ENCODE measurements around the gene EPDR1. TPM values are rescaled to one million over a fixed set of nuclear protein-coding genes. Genes with fewer than 3 reads are reported as not detected.

The EPDR1 gene
- total and polyA plus RNA-seq, 2 experiments from 2014 or later, result 4.4 to 13.8 TPM

- no peak overlapping the region for H3K4me3 Mint-ChIP-seq
- no peaks in the 10 kb centered on the region for H3K27me3 ChIP-seq (ENCODE audit: insufficient read depth)
- ATAC-seq (no peak), DNase-seq (ENCODE audit: low spot score) (no peak)
- H3K4me1 ChIP-seq (ENCODE audit: insufficient read depth), result no peaks in the 10 kb centered on the region
- no peak overlapping the region for H3K27ac Mint-ChIP-seq
- H3F3A ChIP-seq (replicated peaks; ENCODE audit: low read depth), result no peaks in the 10 kb centered on the region
- no peaks in the 10 kb centered on the region for H3K79me2 ChIP-seq (replicated peaks; ENCODE audit: insufficient read depth)
- H4K20me1 ChIP-seq (replicated peaks; ENCODE audit: insufficient read depth), result no peaks in the 10 kb centered on the region
- H3K4me3 ChIP-seq, result no peak overlapping the region
- H3K27ac ChIP-seq (ENCODE audit: low read depth), result no peak overlapping the region
- no peak overlapping the region for H3K4me2 ChIP-seq
- H3K4me1 Mint-ChIP-seq, result peaks cover 5% of the 10 kb centered on the region
- peaks cover 2% of the 10 kb centered on the region for H3K27me3 Mint-ChIP-seq (ENCODE audit: insufficient read depth, low read depth, poor library complexity)
- H3K36me3 Mint-ChIP-seq (ENCODE audit: low read depth), result no peaks in the 10 kb centered on the region
- no peaks in the 10 kb centered on the region for H3K9me2 ChIP-seq (ENCODE audit: insufficient read depth)
- TF ChIP-seq REST (IDR thresholded peaks at IDR 0.05; ENCODE audit: unreplicated experiment) (no peak), STAT1 (IDR thresholded peaks at IDR 0.05; ENCODE audit: unreplicated experiment) (no peak), CREB1 (CRISPR knock-in tag; IDR thresholded peaks at IDR 0.05; ENCODE audit: low read depth) (no peak), EZH2phosphoT487 (IDR thresholded peaks at IDR 0.05; ENCODE audit: unreplicated experiment) (no peak), POLR2AphosphoS5 (IDR thresholded peaks at IDR 0.05; ENCODE audit: low read depth) (no peak), EZH2 (IDR thresholded peaks at IDR 0.05; ENCODE audit: low read depth, unreplicated experiment) (no peak), ZNF331 (CRISPR knock-in tag; IDR thresholded peaks at IDR 0.05; ENCODE audit: low read depth) (no peak), NANOG (IDR thresholded peaks at IDR 0.05; ENCODE audit: borderline replicate concordance) (no peak), ZNF114 (CRISPR knock-in tag; IDR thresholded peaks at IDR 0.05) (no peak), JUNB (IDR thresholded peaks at IDR 0.05; ENCODE audit: unreplicated experiment) (no peak)
- TF ChIP-seq, protein P1, sequence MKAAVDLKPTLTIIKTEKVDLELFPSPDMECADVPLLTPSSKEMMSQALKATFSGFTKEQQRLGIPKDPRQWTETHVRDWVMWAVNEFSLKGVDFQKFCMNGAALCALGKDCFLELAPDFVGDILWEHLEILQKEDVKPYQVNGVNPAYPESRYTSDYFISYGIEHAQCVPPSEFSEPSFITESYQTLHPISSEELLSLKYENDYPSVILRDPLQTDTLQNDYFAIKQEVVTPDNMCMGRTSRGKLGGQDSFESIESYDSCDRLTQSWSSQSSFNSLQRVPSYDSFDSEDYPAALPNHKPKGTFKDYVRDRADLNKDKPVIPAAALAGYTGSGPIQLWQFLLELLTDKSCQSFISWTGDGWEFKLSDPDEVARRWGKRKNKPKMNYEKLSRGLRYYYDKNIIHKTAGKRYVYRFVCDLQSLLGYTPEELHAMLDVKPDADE (IDR thresholded peaks at IDR 0.05), result no peak
- TF ChIP-seq, protein P2, sequence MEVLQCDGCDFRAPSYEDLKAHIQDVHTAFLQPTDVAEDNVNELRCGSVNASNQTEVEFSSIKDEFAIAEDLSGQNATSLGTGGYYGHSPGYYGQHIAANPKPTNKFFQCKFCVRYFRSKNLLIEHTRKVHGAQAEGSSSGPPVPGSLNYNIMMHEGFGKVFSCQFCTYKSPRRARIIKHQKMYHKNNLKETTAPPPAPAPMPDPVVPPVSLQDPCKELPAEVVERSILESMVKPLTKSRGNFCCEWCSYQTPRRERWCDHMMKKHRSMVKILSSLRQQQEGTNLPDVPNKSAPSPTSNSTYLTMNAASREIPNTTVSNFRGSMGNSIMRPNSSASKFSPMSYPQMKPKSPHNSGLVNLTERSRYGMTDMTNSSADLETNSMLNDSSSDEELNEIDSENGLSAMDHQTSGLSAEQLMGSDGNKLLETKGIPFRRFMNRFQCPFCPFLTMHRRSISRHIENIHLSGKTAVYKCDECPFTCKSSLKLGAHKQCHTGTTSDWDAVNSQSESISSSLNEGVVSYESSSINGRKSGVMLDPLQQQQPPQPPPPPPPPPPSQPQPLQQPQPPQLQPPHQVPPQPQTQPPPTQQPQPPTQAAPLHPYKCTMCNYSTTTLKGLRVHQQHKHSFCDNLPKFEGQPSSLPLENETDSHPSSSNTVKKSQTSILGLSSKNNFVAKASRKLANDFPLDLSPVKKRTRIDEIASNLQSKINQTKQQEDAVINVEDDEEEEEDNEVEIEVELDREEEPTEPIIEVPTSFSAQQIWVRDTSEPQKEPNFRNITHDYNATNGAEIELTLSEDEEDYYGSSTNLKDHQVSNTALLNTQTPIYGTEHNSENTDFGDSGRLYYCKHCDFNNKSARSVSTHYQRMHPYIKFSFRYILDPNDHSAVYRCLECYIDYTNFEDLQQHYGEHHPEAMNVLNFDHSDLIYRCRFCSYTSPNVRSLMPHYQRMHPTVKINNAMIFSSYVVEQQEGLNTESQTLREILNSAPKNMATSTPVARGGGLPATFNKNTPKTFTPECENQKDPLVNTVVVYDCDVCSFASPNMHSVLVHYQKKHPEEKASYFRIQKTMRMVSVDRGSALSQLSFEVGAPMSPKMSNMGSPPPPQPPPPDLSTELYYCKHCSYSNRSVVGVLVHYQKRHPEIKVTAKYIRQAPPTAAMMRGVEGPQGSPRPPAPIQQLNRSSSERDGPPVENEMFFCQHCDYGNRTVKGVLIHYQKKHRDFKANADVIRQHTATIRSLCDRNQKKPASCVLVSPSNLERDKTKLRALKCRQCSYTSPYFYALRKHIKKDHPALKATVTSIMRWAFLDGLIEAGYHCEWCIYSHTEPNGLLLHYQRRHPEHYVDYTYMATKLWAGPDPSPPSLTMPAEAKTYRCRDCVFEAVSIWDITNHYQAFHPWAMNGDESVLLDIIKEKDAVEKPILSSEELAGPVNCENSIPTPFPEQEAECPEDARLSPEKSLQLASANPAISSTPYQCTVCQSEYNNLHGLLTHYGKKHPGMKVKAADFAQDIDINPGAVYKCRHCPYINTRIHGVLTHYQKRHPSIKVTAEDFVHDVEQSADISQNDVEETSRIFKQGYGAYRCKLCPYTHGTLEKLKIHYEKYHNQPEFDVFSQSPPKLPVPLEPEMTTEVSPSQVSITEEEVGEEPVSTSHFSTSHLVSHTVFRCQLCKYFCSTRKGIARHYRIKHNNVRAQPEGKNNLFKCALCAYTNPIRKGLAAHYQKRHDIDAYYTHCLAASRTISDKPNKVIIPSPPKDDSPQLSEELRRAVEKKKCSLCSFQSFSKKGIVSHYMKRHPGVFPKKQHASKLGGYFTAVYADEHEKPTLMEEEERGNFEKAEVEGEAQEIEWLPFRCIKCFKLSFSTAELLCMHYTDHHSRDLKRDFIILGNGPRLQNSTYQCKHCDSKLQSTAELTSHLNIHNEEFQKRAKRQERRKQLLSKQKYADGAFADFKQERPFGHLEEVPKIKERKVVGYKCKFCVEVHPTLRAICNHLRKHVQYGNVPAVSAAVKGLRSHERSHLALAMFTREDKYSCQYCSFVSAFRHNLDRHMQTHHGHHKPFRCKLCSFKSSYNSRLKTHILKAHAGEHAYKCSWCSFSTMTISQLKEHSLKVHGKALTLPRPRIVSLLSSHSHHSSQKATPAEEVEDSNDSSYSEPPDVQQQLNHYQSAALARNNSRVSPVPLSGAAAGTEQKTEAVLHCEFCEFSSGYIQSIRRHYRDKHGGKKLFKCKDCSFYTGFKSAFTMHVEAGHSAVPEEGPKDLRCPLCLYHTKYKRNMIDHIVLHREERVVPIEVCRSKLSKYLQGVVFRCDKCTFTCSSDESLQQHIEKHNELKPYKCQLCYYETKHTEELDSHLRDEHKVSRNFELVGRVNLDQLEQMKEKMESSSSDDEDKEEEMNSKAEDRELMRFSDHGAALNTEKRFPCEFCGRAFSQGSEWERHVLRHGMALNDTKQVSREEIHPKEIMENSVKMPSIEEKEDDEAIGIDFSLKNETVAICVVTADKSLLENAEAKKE (CRISPR knock-in tag; IDR thresholded peaks at IDR 0.05), result no peak
- TF ChIP-seq, protein P3, sequence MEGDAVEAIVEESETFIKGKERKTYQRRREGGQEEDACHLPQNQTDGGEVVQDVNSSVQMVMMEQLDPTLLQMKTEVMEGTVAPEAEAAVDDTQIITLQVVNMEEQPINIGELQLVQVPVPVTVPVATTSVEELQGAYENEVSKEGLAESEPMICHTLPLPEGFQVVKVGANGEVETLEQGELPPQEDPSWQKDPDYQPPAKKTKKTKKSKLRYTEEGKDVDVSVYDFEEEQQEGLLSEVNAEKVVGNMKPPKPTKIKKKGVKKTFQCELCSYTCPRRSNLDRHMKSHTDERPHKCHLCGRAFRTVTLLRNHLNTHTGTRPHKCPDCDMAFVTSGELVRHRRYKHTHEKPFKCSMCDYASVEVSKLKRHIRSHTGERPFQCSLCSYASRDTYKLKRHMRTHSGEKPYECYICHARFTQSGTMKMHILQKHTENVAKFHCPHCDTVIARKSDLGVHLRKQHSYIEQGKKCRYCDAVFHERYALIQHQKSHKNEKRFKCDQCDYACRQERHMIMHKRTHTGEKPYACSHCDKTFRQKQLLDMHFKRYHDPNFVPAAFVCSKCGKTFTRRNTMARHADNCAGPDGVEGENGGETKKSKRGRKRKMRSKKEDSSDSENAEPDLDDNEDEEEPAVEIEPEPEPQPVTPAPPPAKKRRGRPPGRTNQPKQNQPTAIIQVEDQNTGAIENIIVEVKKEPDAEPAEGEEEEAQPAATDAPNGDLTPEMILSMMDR (conservative IDR thresholded peaks at IDR 0.05; ENCODE audit: low read depth in 2 of 2), result no peak
- no peaks in the 10 kb centered on the region for H3K9me3 Mint-ChIP-seq
- no peaks in the 10 kb centered on the region for H3K36me3 ChIP-seq (ENCODE audit: insufficient read depth)
- no peak overlapping the region for H2AFZ ChIP-seq
These were observed 38.4 kb upstream of the EPDR1 start for GRCh38 chr7:37882086-37882485.
